OCI-LY1 (cell line): ENCODE measurements around the gene GJB4.

ENCODE experiments used
- H2AFZ ChIP-seq: fragments of 200-600 bp; sonication (generic), shearing (Covaris generic); 2 replicates; pipeline ENCODE4 v1.6.0; 2014; ENCODE audit warnings: antibody characterized with exemption, mild to moderate bottlenecking, low read length
- H3F3A ChIP-seq: fragments of 200-600 bp; sonication (generic), shearing (Covaris generic); 2 replicates; pipeline ENCODE4 v1.6.0; 2014; ENCODE audit warnings: mild to moderate bottlenecking, antibody characterized with exemption, low read length, moderate library complexity; ENCODE audit not compliant: insufficient read depth
- H3K27ac ChIP-seq: fragments of 200-600 bp; sonication (generic); 2 replicates; pipeline ENCODE4 v1.5.1; 2014; ENCODE audit warnings: low read length, mixed run types, mild to moderate bottlenecking, low read depth; ENCODE audit not compliant: poor library complexity, severe bottlenecking
- H3K27me3 ChIP-seq: fragments of 200-600 bp; sonication (generic); 2 replicates; pipeline ENCODE4 v1.6.0; 2014; ENCODE audit warnings: antibody characterized with exemption, mild to moderate bottlenecking, low read length, moderate library complexity; ENCODE audit not compliant: insufficient read depth
- H3K36me3 ChIP-seq: fragments of 200-600 bp; sonication (generic); 2 replicates; pipeline ENCODE4 v1.6.1; 2014; ENCODE audit warnings: mild to moderate bottlenecking, antibody characterized with exemption, low read length, moderate library complexity, mixed read lengths; ENCODE audit not compliant: insufficient read depth
- H3K4me1 ChIP-seq: fragments of 200-600 bp; sonication (generic); 2 replicates; pipeline ENCODE4 v1.5.1; 2014; ENCODE audit warnings: mild to moderate bottlenecking, low read length, moderate library complexity; ENCODE audit not compliant: insufficient read depth, severe bottlenecking
- H3K4me2 ChIP-seq: fragments of 200-600 bp; sonication (generic), shearing (Covaris generic); 2 replicates; pipeline ENCODE4 v1.6.1; 2014; ENCODE audit warnings: low read length
- H3K4me3 ChIP-seq: fragments of 200-600 bp; sonication (generic); 2 replicates; pipeline ENCODE4 v1.5.1; 2014; ENCODE audit warnings: low read length, low read depth, mild to moderate bottlenecking, mixed read lengths; ENCODE audit not compliant: poor library complexity, severe bottlenecking
- H3K79me2 ChIP-seq: fragments of 200-600 bp; shearing (Covaris generic); 2 replicates; pipeline ENCODE4 v1.6.1; 2016; ENCODE audit warnings: mixed run types, low read length, mixed read lengths; ENCODE audit not compliant: insufficient read depth
- H3K9ac ChIP-seq: fragments of 200-600 bp; sonication (generic), shearing (Covaris generic); 2 replicates; pipeline ENCODE4 v1.6.1; 2014; ENCODE audit warnings: mild to moderate bottlenecking, low read length, mixed read lengths
- H3K9me2 ChIP-seq: fragments of 200-600 bp; sonication (generic), shearing (Covaris generic); 2 replicates; pipeline ENCODE4 v1.6.1; 2014; ENCODE audit warnings: low read depth, mild to moderate bottlenecking, low read length, mixed read lengths
- H3K9me3 ChIP-seq: fragments of 200-600 bp; shearing (Covaris generic); 2 replicates; pipeline ENCODE4 v1.6.1; 2014; ENCODE audit warnings: low read length, mixed read lengths
- H4K20me1 ChIP-seq: fragments of 200-600 bp; sonication (generic), shearing (Covaris generic); 2 replicates; pipeline ENCODE4 v1.6.0; 2016; ENCODE audit warnings: mild to moderate bottlenecking, low read length; ENCODE audit not compliant: insufficient read depth
- CTCF ChIP-seq: fragments of 200-600 bp; sonication (generic), shearing (Covaris generic); IDR thresholded peaks from 2 replicates; pipeline ENCODE4 v1.5.1; 2017; ENCODE audit warnings: mild to moderate bottlenecking, antibody characterized with exemption, low read length, moderate library complexity, mixed read lengths
- EZH2 ChIP-seq: fragments of 200-600 bp; sonication (generic), shearing (Covaris generic); IDR thresholded peaks from 2 replicates; pipeline ENCODE4 v1.8.0; 2017; ENCODE audit warnings: borderline replicate concordance, mixed run types, mild to moderate bottlenecking, antibody characterized with exemption, low read length, moderate library complexity, mixed read lengths

The GJB4 gene

GRCh38 chr1:34743775-34744174 lies 15.8 kb upstream of the GJB4 start:
- Histone ChIP-seq H3K9me3 (no peaks in the 10 kb centered on the region), H3K4me1 (no peaks in the 10 kb centered on the region), H3K27ac (no peak overlapping the region), H3K79me2 (no peaks in the 10 kb centered on the region), H3K4me3 (no peak overlapping the region), H3K9me2 (no peaks in the 10 kb centered on the region), H3K4me2 (no peak overlapping the region), H3K9ac (no peak overlapping the region), H3F3A (no peaks in the 10 kb centered on the region), H3K27me3 (no peaks in the 10 kb centered on the region), H3K36me3 (no peaks in the 10 kb centered on the region), H4K20me1 (no peaks in the 10 kb centered on the region), H2AFZ (no peak overlapping the region)
- TF ChIP-seq CTCF = no peak
- no peak for TF ChIP-seq EZH2

- H3K79me2 ChIP-seq = no peaks in the 10 kb centered on the region
These were observed 14.7 kb upstream of the GJB4 start for GRCh38 chr1:34744851-34745250.

GRCh38 chr1:34745666-34746065 lies 13.9 kb upstream of the GJB4 start:
- TF ChIP-seq EZH2 (no peak), CTCF (no peak)
- H2AFZ ChIP-seq = no peak overlapping the region

More at GRCh38 chr1:34744851-34745250, 14.7 kb upstream of the GJB4 start:
- Histone ChIP-seq H3K9me2 (no peaks in the 10 kb centered on the region), H3K36me3 (no peaks in the 10 kb centered on the region), H3K9ac (no peak overlapping the region), H2AFZ (no peak overlapping the region), H3F3A (no peaks in the 10 kb centered on the region), H3K27ac (no peak overlapping the region), H3K4me3 (no peak overlapping the region), H3K4me1 (no peaks in the 10 kb centered on the region), H3K4me2 (no peak overlapping the region), H4K20me1 (no peaks in the 10 kb centered on the region), H3K9me3 (no peaks in the 10 kb centered on the region), H3K27me3 (no peaks in the 10 kb centered on the region)
- TF ChIP-seq EZH2 = no peak

GRCh38 chr1:34746101-34746500 lies 13.4 kb upstream of the GJB4 start:
- no peaks in the 10 kb centered on the region for H3K79me2 ChIP-seq
- H4K20me1 ChIP-seq = no peaks in the 10 kb centered on the region
- no peaks in the 10 kb centered on the region for H3K9me3 ChIP-seq
- H3K36me3 ChIP-seq = no peaks in the 10 kb centered on the region
- H2AFZ ChIP-seq = no peak overlapping the region
- no peaks in the 10 kb centered on the region for H3K9me2 ChIP-seq
- H3F3A ChIP-seq = no peaks in the 10 kb centered on the region
- no peaks in the 10 kb centered on the region for H3K4me1 ChIP-seq
- no peak overlapping the region for H3K4me2 ChIP-seq
- TF ChIP-seq EZH2 (no peak), CTCF (no peak)
- H3K9ac ChIP-seq = no peak overlapping the region
- H3K27ac ChIP-seq = no peak overlapping the region
- no peaks in the 10 kb centered on the region for H3K27me3 ChIP-seq
- no peak overlapping the region for H3K4me3 ChIP-seq

More at GRCh38 chr1:34745666-34746065, 13.9 kb upstream of the GJB4 start:
- H3K27ac ChIP-seq = no peak overlapping the region
- no peak overlapping the region for H3K9ac ChIP-seq
- no peaks in the 10 kb centered on the region for H3K27me3 ChIP-seq
- H3K4me3 ChIP-seq = no peak overlapping the region
- H3K36me3 ChIP-seq = no peaks in the 10 kb centered on the region
- no peaks in the 10 kb centered on the region for H4K20me1 ChIP-seq
- no peaks in the 10 kb centered on the region for H3K9me2 ChIP-seq
- H3K9me3 ChIP-seq = no peaks in the 10 kb centered on the region
- H3F3A ChIP-seq = no peaks in the 10 kb centered on the region
- no peaks in the 10 kb centered on the region for H3K4me1 ChIP-seq
- no peaks in the 10 kb centered on the region for H3K79me2 ChIP-seq
- no peak overlapping the region for H3K4me2 ChIP-seq
